Epithelial cell of proximal tubule (primary cell): Measurements from ENCODE around the gene SORCS2. TPM values are rescaled to one million over a fixed set of nuclear protein-coding genes. Genes with fewer than 3 reads are reported as not detected.

Source experiments
- DNase-seq: peaks from one replicate; pipeline ENCODE4 v3.0.0-alpha.2; 2011; ENCODE audit warnings: low read depth
- H3K4me3 ChIP-seq: 2 replicates; pipeline ENCODE4 v1.5.1; 2011; ENCODE audit warnings: low read depth, mild to moderate bottlenecking, low read length
- CTCF ChIP-seq: conservative IDR thresholded peaks from 2 replicates; pipeline ENCODE4 v1.5.1; 2012; ENCODE audit warnings: low read depth, mild to moderate bottlenecking, low read length
- total RNA-seq: library from RNA; depleted of rRNA; stranded (reverse); fragments of >200 nt; gene quantifications from 2 replicates; pipeline ENCODE4 v1.2.3, GENCODE V29; 2015

Gene SORCS2
- total RNA-seq, 1 donor from 2014 or later = 0.29 TPM

DNA sequence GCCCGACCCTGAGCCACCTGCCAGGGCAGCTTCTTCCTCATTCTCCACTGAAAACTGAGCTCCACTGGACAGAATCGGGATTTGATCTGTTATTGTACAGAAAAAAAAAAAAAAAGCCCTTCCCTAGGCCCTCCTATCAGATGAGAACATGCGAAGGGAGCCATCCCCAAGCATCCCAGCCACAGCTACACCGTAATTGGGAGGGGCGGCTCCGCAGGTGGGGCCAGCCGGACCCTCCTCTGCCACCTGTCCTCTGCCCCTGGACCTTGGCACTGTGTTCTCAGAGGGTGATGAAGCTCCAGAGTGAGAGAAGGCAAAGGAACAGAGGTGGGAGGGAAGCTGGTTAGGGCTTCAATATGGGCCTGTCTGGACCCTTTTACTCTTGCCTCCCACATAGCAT lies 482.4 kb downstream of the SORCS2 start:
- no peak for DNase-seq
- H3K4me3 ChIP-seq = no peak overlapping the region
- TF ChIP-seq CTCF = no peak

GRCh38 chr4:7675136-7675535 lies 482.8 kb downstream of the SORCS2 start:
- no peak for TF ChIP-seq CTCF
- H3K4me3 ChIP-seq = no peak overlapping the region

DNA sequence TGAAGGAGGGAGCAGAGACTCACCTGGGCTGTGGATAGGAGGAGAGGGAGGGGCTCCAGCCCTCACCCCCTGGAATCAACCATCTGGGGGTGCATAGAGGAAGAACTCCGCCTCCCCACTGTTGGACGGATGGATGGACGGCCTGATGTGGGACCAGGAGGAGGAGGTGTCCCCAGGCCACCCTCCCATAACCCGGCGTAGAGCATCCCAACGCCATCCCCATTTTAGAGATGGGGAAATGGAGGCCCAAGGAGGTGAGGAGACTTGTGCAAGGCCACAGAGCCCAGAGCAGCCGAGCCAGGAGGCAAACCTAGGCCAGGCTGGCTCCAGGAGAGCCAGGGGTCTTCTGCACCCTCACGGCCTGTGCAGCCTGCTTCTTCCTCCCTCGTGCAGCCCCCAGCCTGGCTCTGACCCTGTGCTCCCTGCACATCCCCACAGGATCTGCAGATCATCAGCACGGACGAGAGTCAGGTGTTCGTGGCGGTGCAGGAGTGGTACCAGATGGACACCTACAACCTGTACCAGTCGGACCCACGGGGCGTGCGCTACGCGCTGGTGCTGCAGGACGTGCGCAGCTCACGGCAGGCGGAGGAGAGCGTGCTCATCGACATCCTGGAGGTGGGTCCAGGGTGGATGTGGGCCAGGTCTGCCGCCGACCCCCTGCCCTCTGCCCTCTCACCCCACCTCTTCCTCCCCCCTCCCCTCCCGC lies 483.4 kb downstream of the SORCS2 start:
- DNase-seq = no peak
- no peak for TF ChIP-seq CTCF
- no peak overlapping the region for H3K4me3 ChIP-seq

More at GRCh38 chr4:7675136-7675535, 482.8 kb downstream of the SORCS2 start:
- DNase-seq = no peak

GRCh38 chr4:7676398-7676922 lies 484.1 kb downstream of the SORCS2 start:
- H3K4me3 ChIP-seq = no peak overlapping the region
- DNase-seq = no peak

DNA sequence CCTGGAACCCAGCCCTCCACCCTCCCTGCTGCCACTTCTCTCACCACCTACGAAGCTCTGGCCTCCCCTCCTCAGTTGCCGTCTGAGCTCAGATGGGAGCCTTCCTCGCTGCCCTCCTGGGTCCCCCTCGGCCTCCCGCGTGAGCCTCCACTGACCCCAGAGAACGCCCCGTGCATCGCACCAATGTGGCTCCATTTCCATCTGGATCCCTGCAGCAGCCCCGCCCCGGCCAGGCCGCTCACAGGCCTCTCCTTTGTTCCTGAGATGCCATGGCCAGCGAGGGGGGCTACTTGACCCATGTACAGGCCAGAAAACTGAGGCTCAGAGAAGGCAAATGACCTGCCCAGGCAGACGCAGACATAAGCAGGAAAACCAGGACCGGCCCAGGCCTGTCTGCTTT lies 484.7 kb downstream of the SORCS2 start:
- DNase-seq = no peak
- no peak for TF ChIP-seq CTCF
- no peak overlapping the region for H3K4me3 ChIP-seq

More at GRCh38 chr4:7676398-7676922, 484.1 kb downstream of the SORCS2 start:
- TF ChIP-seq CTCF = no peak

GRCh38 chr4:7677799-7678301 lies 485.5 kb downstream of the SORCS2 start:
- H3K4me3 ChIP-seq = no peak overlapping the region
- no peak for TF ChIP-seq CTCF
- no peak for DNase-seq
